Measurements from ENCODE around the gene ZNF860. TPM values are rescaled to one million over a fixed set of nuclear protein-coding genes. Genes with fewer than 3 reads are reported as not detected.

ZNF860 gene
- total and polyA plus RNA-seq, 2 donors (not counting 3 experiments of a cell fraction or from before 2014, with no cell fraction given): 0.19 to 0.73 TPM

DNA sequence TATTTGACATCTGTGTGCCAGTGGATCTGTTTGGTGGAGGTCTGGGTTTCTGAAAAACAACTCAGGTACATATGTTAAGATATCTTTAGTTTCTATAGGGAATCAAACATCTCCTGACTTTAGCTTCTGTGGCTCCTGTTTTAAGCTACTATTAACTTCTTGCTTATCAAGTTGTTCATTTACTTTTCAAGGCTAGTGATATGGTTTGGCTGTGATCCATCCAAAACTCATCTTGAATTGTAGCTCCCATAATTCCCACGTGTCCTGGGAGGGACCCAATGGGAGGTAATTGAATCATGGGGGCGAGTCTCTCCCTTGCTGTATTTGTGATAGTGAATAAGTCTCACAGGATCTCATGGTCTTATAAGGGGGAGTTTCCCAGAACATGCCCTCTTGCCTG is 41.4 kb downstream of the ZNF860 start:
- no peak overlapping the region for H3K4me2 ChIP-seq (ENCODE audit: insufficient read depth, low read length)
- no peaks in the 10 kb centered on the region for H3K9me3 ChIP-seq (replicated peaks; ENCODE audit: control insufficient read depth, insufficient read depth, low read length)
- H3K79me2 ChIP-seq (ENCODE audit: control insufficient read depth, insufficient read depth, low read length): no peaks in the 10 kb centered on the region
- no peak overlapping the region for H3K9ac ChIP-seq (replicated peaks; ENCODE audit: extremely low read depth, insufficient read depth, low read length)
- intact Hi-C loops (cut with micrococcal nuclease) (no loop called here), dilution Hi-C loops (cut with MboI; ENCODE audit: extremely low pct_ligation_motif_present, low sequenced_read_pairs) (no loop called here)
- no peak overlapping the region for H2AFZ ChIP-seq (ENCODE audit: low read depth, low read length)
- H3K9me1 ChIP-seq (replicated peaks; ENCODE audit: control insufficient read depth, extremely low read depth, insufficient read depth, low read length): no peaks in the 10 kb centered on the region
- no peaks in the 10 kb centered on the region for H3K36me3 ChIP-seq (ENCODE audit: control insufficient read depth in 2 of 2, extremely low read depth in 1 of 2, insufficient read depth in 2 of 2, low read length in 2 of 2)
- H3K27ac ChIP-seq (ENCODE audit: insufficient read depth, low read depth, low read length): no peak overlapping the region
- peaks cover 0 to 3% of the 10 kb centered on the region in 2 experiments for H3K27me3 ChIP-seq (ENCODE audit: control insufficient read depth in 2 of 2, insufficient read depth in 2 of 2, low read length in 2 of 2)
- H4K20me1 ChIP-seq (replicated peaks; ENCODE audit: control insufficient read depth, extremely low read depth, insufficient read depth, low read length): no peaks in the 10 kb centered on the region
- TF ChIP-seq CTCF (IDR thresholded peaks at IDR 0.05; ENCODE audit: extremely low read depth in 1 of 2, insufficient read depth in 1 of 2, low read depth in 1 of 2, low read length in 2 of 2) (no peak), POLR2AphosphoS5 (IDR thresholded peaks at IDR 0.05; ENCODE audit: insufficient read depth, low read depth, low read length) (no peak), MYC (IDR thresholded peaks at IDR 0.05; ENCODE audit: low read depth, low read length) (no peak), FOS (IDR thresholded peaks at IDR 0.05; ENCODE audit: borderline replicate concordance, insufficient read depth, low read length) (no peak), GATA2 (IDR thresholded peaks at IDR 0.05; ENCODE audit: insufficient read depth, insufficient read length, low read depth, low read length) (no peak), JUN (IDR thresholded peaks at IDR 0.05; ENCODE audit: borderline replicate concordance, insufficient read depth, insufficient read length, low read depth) (no peak)
- no TSS peak for BruUV-seq (replicated peaks)
- H3K4me3 ChIP-seq (replicated peaks in 1 of 3; ENCODE audit: insufficient read depth in 1 of 3, low read depth in 1 of 3, low read length in 3 of 3): no peak overlapping the region
- CTCF ChIA-PET: interaction anchor here (1.4 to 2.0 kb wide), 2 partner anchors 33 to 121 kb away, joined by 3 to 14 read pairs; no protein-coding TSS in a partner anchor
- DNase-seq (ENCODE audit: low read depth, low spot score): no peak
- H3K4me1 ChIP-seq (ENCODE audit: control insufficient read depth, extremely low read depth, insufficient read depth, low read length): no peaks in the 10 kb centered on the region
- no peak for FAIRE-seq
- POLR2A ChIA-PET: no interaction called here

Data from endothelial cell of umbilical vein (primary cell).